ENCODE data around the gene PTH2. TPM values are rescaled to one million over a fixed set of nuclear protein-coding genes. Genes with fewer than 3 reads are reported as not detected.

Gene PTH2
- total RNA-seq, 1 experiment from 2014 or later = 0.96 TPM

DNA sequence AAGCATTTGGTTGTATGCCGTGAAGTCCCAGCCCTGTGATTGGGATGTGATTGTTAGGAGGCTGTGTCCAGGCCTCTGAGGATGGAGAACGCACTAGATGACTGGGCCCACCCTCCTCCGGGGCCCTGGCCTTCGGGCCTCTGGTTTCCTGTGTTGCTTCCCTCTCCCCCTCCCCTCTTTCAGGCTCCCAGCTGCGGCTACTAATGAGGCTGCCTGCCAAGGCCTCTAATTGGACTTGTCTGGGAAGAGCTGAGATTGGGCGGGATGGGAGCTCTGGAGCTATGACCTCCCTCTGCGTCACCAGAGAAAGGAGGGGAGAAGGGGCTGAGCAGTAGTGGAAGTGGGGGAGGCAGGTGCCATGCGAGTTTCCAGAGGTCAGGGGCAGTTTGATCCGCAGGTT is 9.9 kb downstream of the PTH2 start:
- Histone ChIP-seq H3K18ac (ENCODE audit: insufficient read length, low read depth, low read length) (no peak overlapping the region), H3K9ac (ENCODE audit: extremely low read depth, insufficient read length, low read length) (no peak overlapping the region), H4K8ac (replicated peaks; ENCODE audit: insufficient read length, low read depth, low read length) (no peak overlapping the region), H2AK5ac (ENCODE audit: insufficient read length, low read length) (no peak overlapping the region), H3K4me2 (ENCODE audit: insufficient read depth, insufficient read length, low read length) (no peak overlapping the region), H3K56ac (ENCODE audit: insufficient read length, low read depth, low read length) (no peak overlapping the region), H3K9me3 (ENCODE audit: control insufficient read depth, low read depth, low read length) (no peaks in the 10 kb centered on the region), H3K14ac (ENCODE audit: insufficient read depth, low read length) (no peak overlapping the region), H3K79me2 (ENCODE audit: insufficient read depth, low read length) (no peaks in the 10 kb centered on the region), H2BK15ac (ENCODE audit: low read depth, low read length) (no peak overlapping the region), H3T11ph (ENCODE audit: low read length) (no peak overlapping the region), H4K20me1 (ENCODE audit: control insufficient read depth, insufficient read depth, insufficient read length) (no peaks in the 10 kb centered on the region), H2BK120ac (ENCODE audit: low read depth, low read length, poor library complexity, severe bottlenecking) (no peak overlapping the region), H3K23me2 (ENCODE audit: insufficient read length, low read depth, low read length, poor library complexity, severe bottlenecking) (peaks cover 5% of the 10 kb centered on the region), H3K4me1 (ENCODE audit: insufficient read depth, low read length) (no peaks in the 10 kb centered on the region), H2BK5ac (ENCODE audit: insufficient read length, low read length) (no peak overlapping the region), H3K79me1 (ENCODE audit: insufficient read depth, low read depth, low read length, poor library complexity, severe bottlenecking) (no peaks in the 10 kb centered on the region), H3K23ac (ENCODE audit: insufficient read length, low read depth, low read length) (no peak overlapping the region), H4K5ac (ENCODE audit: insufficient read length, low read depth, low read length) (no peak overlapping the region), H3K27ac (ENCODE audit: insufficient read length, low read depth, low read length) (no peak overlapping the region), H3K27me3 (ENCODE audit: insufficient read depth, low read length) (no peaks in the 10 kb centered on the region), H2BK12ac (ENCODE audit: insufficient read length, low read depth, low read length) (no peak overlapping the region), H2BK20ac (ENCODE audit: low read depth, low read length, poor library complexity, severe bottlenecking) (no peak overlapping the region), H3K4ac (ENCODE audit: low read depth, low read length) (no peak overlapping the region), H4K91ac (ENCODE audit: insufficient read length, low read depth, low read length) (no peak overlapping the region), H2AFZ (ENCODE audit: low read length) (no peak overlapping the region)
- Mint-ChIP-seq H3K9me3 (no peaks in the 10 kb centered on the region; a peak in 1 of 5 replicates), H3K36me3 (ENCODE audit: insufficient read depth in 1 of 3, low read depth in 3 of 3) (no peaks in the 10 kb centered on the region; a peak in 1 of 7 replicates), H3K27me3 (ENCODE audit: low read depth) (peaks cover 11% of the 10 kb centered on the region), H3K27ac (peak overlapping the region in 1 of 3 experiments; percentile 2; a peak in 1 of 7 replicates), H3K4me1 (peaks cover 50 to 62% of the 10 kb centered on the region in 2 experiments), H3K4me3 (no peak overlapping the region)
- WGBS (ENCODE audit: extremely low coverage, insufficient read length, low lambda C conversion rate) = no CpG with 5 or more reads among the region's 9 CpGs
- TF ChIP-seq, protein P1, sequence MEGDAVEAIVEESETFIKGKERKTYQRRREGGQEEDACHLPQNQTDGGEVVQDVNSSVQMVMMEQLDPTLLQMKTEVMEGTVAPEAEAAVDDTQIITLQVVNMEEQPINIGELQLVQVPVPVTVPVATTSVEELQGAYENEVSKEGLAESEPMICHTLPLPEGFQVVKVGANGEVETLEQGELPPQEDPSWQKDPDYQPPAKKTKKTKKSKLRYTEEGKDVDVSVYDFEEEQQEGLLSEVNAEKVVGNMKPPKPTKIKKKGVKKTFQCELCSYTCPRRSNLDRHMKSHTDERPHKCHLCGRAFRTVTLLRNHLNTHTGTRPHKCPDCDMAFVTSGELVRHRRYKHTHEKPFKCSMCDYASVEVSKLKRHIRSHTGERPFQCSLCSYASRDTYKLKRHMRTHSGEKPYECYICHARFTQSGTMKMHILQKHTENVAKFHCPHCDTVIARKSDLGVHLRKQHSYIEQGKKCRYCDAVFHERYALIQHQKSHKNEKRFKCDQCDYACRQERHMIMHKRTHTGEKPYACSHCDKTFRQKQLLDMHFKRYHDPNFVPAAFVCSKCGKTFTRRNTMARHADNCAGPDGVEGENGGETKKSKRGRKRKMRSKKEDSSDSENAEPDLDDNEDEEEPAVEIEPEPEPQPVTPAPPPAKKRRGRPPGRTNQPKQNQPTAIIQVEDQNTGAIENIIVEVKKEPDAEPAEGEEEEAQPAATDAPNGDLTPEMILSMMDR (conservative IDR thresholded peaks at IDR 0.05) = no peak
- no peak for DNase-seq
